ENCODE measurements around the gene CMTM1. TPM values are rescaled to one million over a fixed set of nuclear protein-coding genes. Genes with fewer than 3 reads are reported as not detected.
A peak's percentile ranks its signal among the peaks of the same experiment; 100 is the strongest.
"Not testable (repeated sequence)": the region's sequence is repeated elsewhere in the genome, so short reads cannot be mapped to it uniquely, and the experiment has no call there.

Gene CMTM1
- total RNA-seq, 1 donor from 2014 or later: 6.4 TPM

DNA sequence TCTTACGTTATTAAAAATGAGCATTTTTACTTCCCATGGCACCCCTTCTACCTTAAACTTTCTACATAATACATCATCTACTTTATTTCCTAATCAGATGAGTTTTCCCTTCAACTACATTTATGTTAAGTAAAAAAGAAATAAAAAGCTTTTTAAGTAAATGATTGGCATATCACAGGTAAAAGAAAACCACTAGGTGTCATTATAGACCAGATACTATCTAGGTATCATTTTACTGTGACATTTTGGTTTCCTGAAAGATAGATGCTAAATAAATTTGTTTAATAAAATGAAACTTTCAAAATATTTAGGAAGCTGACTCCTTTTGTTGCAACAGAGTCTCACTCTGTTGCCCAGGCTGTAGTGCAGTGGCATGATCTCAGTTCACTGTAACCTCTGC is 3.8 kb upstream of the CMTM1 start:
- no peak for DNase-seq

DNA sequence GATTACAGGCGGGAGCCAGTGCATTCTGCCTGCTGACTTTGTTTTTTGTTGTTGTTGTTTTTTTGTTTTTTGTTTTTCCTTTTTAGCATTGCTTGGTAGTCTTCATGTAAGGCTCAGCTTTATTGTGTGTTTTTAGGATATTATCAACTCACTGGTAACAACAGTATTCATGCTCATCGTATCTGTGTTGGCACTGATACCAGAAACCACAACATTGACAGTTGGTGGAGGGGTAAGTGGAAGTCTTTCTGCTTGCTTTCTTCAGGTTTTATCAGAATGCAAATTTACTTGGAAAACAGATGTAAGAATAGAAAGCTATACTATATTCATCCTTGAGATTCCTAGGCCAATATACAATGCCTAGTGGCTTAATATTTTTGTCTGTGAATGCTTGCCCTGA is 3.3 kb upstream of the CMTM1 start:
- DNase-seq: no peak

DNA sequence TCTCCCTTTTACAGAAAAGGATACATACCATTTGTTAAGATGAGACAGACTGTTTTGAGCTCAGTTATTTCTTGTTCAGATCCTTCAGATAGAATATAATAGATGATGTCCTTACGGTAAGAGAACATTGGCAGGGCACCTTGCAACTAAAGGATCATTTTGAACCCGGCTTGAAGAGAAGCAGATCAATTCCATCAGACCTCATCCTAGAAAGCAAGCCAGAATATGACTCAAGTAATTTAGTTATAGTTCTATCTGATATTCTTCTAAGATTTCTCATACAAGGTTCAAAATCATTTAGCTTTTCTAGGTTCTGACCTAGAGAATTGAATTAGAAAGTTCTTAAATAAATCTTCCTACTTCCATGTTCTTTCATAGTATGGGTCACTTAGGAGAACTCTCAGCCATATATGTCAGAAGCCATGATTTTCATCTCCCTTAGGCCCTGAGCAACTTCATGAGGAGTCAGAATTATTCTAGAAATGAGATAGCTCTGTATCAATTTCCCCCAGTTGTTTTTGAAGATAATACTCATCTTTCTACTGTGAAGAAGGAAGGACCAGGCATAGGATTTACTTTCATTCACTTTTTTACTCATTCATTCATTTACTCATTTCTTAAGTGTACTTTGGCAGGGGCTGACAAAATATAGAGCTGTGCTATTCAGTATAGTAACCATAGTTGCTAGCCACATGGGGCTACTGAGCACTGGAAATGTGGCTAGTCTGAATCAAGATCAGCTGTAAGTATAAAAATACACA is 2.5 kb upstream of the CMTM1 start:
- DNase-seq: no peak

DNA sequence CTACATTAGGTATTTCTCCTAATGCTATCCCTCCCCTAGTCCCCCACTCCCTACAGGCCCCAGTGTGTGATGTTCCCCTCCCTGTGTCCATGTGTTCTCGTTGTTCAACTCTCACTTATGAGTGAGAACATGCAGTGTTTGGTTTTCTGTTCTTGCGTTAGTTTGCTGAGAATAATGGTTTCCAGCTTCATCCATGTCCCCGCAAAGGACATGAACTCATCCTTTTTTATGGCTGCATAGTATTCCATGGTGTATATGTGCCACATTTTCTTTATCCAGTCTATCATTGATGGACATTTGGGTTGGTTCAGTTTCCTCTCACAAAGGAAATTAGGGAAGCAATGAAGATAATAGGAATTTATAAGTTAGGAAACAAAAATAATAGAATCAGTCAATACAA is 1.0 kb downstream of the CMTM1 start:
- not testable (repeated sequence) for DNase-seq

DNA sequence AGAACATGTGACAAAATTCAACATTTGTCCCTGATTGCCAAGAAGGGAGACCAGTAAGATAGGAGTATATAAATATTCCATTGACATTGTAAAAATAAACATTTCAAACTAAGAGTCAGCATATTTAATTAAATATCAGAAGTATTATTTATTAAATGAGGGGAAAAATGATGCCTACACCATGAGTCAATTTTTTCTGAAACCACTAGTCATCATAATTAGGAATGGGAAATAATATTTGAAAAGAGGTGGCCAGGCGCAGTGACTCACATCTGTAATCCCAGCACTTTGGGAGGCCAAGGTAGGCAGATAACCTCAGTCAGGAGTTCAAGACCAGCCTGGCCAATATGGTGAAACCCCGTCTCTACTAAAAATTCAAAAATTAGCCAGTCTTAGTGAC is 2.1 kb downstream of the CMTM1 start:
- DNase-seq: no peak

DNA sequence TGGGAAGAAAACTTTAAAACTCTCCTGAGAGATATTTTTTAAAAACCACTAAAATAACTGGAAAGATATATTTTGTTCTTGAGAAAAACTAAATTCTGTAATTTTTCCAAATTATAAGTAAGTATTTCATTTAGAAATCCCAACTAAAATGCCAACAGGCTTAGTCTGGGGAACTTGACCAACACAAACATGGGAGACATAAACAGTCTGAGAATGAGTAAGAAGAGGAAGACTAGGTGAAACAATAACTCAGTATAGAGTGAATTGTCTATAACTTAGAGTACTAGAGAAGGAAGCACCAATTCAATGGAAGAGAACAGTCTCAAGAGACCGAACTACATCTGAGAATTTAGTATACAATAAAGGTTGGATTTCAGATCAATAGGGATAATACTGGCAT is 2.9 kb downstream of the CMTM1 start:
- no peak for DNase-seq

DNA sequence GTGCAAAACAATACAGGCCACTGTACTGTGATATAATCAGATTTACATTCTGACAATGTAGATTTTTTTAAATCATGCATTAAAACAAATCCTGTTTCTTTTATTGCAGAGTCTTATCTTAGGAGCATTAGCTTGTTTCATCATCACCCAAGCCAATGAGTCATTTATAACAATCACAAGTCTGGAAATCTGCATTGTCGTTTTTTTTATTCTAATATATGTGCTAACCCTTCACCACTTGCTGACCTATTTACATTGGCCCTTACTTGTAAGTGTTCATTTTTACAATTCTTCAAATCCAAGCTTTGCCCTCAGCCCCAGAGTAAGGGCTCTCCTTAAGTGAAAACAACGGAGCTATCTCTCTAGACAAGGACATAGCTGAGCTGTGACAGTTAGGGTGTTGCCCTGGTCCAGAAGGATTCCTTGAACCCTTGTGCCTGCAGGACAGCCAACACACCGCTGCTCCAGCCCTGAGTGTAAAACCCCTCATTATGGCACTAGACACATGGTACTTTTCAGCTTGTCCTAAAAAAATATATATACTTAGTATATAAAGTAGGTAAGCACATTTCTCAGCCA is 3.7 kb downstream of the CMTM1 start:
- no peak for DNase-seq

DNA sequence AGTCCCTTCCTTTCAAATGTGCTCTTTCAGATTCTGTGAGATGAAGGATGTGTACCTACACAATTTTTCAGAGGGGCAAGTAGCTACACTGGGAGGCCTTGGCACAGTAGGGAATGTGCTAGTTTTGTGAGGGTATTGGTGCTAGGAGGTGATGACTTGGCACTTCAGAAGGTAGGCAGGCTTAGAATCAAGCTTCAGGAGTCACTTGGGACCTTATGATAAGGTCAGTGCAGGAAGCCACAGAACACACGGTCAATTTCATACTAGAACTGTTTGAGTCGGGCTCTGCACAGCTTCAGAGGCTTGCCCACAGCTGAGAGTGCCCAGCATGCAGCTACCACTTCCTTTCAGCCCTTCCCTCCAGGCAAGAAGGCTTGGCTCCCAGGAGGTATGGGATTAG is 6.1 kb downstream of the CMTM1 start:
- DNase-seq: no peak

DNA sequence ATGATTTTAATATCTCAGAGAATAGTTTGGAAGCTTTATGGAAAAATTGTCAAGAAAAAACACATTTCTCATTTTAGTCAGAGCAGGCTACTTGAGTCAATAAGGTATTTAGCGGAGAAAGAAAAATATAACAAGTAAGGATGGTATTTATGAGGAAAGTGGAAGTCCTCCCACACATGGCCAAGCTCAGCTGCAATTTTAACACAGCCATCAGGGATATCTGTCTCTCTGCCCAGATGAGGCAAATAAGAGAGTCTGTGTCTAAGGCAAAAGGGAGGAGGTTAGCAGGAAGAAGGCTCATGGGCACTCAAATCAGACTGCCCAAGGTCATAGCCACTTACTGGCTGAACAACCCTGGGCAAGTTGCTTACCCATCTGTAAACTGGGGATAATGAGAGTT is 7.8 kb downstream of the CMTM1 start:
- no peak for DNase-seq

DNA sequence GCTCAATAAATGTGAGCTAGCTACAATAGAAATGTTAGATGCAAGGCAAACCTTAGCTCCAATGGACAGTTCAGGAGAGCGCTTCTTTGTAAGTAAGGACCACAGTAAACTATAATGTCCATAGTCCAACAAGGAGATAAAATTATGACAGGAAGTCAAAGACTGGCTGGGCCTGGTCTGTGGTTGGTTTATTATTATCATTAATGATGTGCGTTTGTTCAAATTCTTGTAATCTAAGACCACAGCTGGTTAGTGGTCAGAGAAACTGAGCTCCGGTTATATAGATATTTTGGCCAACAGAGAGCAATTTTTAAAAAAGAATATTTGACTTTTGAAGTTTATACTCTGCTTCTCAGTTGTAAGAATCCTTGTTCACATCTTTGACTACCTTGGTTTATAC is 8.3 kb downstream of the CMTM1 start:
- DNase-seq: no peak

DNA sequence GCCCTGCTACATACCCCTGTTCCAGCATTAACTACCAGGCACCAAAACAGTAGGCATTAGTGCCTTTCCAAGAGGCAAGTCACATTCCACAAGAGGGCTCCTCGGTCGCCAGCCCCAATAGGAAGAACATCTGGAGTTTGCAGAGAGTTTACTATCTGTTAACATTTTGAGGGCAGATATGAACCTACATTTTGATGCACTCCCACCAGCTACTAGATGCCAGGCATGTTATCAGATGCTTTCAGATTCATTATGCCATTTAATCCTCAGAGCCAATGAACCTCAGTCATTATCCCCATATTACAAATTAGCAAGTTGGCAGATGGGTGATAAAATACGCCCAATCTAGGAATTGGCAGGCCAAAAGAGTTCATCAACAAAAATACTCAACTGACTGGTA is 8.8 kb downstream of the CMTM1 start:
- no peak for DNase-seq

DNA sequence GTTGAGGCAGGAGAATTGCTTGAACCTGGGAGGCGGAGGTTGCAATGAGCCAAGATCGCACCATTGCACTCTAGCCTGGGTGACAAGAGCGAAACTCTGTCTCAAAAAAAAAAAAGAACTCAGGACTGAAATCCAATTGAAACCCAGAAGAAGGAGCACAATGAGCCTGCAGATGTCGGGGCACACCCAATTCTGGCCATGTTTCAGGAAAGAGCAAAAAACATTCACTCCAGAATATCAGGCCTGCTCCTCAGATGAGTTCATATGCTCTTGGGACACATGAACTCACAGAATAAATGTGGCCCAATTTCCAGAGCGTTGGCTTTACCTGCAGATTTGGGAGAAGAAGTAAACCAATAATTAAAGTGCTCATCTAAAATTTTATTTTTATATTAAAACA is 10.1 kb downstream of the CMTM1 start:
- DNase-seq: peak; percentile 55

DNA sequence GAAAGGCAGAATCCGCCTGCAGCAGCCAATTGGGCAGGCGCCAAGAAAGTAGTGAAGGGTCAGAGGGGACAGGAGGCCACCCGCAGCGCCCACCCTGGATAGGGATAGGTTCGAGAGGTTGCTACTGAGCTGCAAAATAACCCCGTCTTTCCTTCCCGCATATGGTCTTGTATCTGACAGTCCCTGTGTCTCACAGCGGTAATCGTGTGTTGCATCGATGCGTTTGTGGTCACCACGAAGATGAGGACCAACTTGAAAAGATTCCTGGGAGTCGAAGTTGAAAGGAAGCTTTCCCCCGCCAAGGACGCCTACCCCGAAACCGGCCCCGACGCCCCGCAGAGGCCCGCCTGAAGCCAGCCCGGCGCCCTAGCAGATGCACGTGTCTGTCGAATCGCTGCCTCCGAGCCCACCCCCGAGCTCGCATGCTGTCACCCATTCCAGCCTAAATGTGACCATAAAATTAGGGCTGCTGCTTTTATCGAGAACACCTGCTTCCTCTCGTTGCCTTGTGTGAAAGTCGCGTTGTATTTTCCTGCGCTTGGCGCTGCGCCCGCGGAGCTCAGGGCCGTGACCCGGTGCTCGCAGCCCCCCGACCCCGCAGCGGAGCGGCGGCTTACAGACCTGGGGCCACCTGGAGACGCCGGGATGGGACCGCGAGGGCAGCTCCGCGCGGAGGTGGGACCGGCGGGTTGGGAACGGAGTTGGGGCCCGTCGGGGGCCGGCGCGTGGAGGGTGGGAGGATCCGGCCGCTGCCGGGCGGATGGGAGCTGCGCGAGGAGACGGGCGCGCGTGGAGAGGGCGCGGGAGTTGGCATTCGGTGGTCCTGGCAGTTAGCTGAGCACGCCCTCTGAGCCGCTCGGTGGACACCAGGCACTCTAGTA is 12.7 kb downstream of the CMTM1 start, which contains the start of gene CMTM2:
CMTM2 (plus strand) TSS at position 813 of the 881 bp plus-strand sequence. CDS start 145 bp downstream, outside the sequence.
- peak; percentile 68 for DNase-seq

DNA sequence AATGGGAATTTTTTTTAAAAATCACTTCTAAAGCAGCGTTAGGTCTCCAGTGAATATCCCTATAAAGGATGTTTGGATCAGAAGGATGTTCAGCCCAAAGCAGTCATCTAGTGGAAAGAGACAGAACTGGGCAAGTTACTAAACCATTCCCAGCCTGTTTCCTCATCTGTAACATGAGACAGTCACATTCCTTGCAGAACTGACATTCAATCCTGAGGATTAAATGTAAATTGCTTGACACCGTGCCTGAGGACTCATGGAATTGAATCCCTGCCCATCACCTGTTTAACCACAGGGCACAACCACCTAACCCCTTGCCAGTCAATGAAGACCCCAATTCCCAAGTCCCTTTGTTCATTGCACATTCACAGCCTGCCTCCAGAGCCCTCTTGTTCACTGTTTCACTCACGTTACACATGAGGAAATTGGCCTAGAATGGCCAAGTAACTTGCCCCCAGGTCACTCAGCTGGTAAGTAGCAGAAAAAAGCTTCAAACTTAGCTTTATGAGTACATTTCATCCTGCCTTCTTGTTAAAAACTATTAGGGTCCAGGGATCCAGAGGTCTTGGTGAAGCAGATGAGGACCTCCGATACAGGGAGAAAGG is 14.5 kb downstream of the CMTM1 start:
- peak; percentile 80 for DNase-seq

DNA sequence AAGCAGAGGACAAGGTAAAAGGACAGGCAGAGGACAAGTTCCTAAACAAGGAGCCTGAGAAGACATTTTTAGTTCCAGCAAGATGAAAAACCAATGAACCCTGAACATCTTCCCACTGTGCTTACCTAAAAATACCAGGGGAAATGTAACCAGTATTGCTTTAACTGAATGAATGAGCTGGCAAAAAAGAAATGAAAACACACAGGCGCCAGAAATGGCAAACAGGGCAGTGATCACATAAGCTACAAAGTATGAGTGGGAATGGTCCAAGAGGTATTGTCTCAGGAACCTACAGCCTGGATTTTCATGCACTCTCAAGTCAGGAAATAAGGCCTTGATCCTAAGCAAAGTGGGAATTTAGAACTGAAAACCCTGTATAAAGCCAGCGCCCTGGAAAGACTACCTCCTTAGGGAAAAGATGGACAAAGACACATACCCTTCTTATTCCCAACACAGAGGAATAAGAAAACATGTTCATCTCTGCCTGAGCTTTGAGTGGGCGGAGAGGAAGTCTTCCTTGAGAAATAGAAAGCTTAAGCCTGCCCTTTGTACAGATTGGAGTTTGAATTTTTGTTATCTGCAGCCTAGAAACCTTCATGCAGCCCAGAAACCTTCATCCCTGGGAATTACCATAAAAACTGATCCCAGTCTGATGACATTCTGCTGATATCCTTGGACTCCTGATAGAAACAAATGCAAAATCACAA is 15.2 kb downstream of the CMTM1 start:
- DNase-seq: no peak

DNA sequence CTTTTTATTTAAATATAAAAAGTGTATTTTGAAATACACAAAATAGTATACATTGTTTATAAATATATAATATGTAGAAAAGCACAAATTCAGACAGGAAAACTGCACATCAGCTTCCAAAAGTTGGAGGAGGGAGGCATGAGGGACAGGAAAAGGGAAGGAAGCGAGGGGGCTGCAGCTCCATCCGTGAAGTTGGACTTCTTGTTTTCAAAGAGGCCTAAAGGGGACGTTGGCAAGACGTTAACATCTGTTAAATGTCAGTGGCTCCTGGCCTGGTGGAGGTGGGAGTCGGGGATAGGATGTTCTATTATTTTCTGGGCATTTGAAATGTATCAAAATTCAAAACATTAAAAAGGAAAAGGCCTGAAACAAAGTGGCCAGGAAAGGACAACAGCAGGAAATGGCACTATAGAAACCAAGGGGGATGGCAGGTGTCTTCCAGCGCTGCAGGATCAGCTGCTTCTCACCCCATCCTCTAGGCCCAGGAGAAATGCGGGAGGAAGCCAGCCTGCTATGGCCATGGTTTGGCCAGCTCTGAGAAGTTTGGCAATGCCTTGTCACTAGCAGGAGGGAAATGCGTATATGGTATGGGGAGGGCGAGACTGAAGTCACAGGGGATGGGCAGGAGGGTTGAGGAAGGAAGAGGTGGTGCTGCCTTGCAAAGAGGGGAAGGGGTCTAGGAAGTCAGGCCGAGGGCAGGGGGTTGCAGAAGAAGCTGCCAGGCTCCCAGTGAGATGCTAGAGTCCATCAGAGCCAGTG is 19.4 kb downstream of the CMTM1 start:
- no peak for DNase-seq

DNA sequence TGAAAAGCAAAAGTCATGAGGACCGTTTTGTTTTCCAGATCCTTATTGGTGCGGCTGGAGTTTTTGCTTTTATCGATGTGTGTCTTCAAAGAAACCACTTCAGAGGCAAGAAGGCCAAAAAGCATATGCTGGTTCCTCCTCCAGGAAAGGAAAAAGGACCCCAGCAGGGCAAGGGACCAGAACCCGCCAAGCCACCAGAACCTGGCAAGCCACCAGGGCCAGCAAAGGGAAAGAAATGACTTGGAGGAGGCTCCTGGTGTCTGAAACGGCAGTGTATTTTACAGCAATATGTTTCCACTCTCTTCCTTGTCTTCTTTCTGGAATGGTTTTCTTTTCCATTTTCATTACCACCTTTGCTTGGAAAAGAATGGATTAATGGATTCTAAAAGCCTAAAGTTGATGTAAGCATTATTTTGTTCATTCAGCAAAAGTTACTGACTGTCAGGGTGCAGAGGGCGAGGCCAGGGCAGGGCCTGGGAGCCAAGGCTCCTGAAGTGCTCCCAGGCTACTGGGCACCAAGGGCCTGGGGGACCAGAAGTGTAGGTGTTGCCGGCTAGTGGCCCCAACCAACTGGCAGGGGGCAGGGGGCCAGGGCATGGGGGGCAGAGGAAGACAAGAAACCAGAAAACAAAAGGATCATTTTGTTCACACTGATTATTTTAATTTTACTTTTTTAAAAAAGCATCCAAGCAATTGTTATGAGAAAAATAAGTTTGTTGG is 21.8 kb downstream of the CMTM1 start:
- no peak for DNase-seq

DNA sequence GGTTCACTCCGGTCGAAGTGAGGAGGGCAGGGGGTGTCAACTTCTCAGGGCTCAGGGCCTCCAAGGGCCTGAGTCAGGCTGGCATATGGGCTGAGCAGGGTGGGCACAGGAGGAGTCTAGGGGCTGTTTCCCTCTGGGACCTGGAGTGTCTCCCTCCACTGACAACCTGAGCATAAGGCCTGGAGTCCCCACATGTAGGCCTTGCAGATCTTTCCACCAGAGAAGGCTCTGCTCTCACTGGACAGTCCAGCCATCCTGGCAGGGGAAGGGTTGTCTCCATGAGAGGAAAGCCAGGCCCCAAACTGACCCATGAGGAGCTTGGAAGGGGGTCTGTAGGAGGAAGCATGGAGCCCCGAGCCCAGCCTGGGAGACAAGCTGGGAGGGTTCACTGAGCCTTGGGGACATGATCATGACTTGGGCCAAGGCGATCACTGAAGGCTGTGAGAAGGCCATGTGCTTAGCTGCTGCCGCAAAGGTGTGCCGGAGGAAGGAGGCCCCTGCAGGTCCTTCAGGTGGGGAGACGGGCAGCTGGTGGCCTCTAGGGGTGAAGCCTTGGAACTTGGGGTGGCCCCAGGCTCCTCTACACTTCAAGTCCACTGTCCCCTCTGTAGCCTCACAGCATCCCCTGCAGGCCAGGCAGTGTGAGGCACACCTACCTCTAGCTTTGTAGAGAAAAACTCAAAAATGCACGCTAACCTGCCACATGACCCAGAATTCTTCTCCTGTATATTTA is 22.9 kb downstream of the CMTM1 start:
- DNase-seq: no peak

DNA sequence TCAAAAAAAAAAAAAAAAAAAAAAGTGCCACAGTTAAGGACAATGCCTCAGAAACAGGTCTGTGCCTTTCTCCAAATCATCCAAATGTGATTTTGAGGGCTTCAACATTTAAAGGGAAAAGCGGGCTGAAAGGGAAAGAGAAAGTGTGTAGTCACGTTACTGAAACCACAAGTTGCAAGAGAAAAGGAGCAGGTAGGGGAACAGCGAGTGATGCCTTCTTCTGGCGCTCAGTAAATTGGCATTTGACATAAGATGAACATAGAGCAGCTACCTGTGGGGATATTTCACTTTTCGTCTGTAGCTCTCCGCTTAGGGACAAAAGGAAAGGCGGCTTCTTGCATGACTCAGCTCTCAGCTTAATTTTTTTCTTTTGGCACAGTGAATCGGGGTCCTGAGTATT is 24.1 kb downstream of the CMTM1 start:
- no peak for DNase-seq

DNA sequence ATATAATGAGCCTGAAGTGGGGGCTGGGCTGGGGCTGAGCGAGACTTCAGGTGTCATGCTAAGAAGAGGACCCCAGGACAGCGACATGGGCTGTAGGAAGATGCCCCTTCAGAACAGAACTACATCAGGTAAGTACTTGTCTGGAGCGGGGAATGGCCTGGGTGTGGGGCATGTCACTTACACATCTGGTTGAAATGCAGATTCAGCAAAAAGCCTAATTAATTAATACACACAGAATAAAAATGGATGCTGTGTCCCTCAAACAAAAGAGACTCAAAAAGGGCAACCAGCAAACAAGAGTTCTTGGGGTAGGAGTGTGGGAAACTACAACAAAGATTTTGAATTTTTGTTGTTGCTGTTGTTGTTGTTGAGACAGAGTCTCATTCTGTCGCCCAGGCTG is 24.8 kb downstream of the CMTM1 start:
- DNase-seq: no peak

Data from tongue (tissue), 2 donors.